T-helper 2 cell treated with Interferon-gamma antibody and Interleukin-4, amounts not matched to agents 5 μg/mL and 100 μg/mL, for 36 hours (primary cell): ENCODE data around the gene CCDC106.
A peak's percentile ranks its signal among the peaks of the same experiment; 100 is the strongest.

ENCODE experiments used
- DNase-seq: peaks from one replicate; pipeline ENCODE4 v3.0.0; 2021; ENCODE audit warnings: low spot score
- H3K27ac Mint-ChIP-seq: one replicate; pipeline ENCODE4 v1.8.0; 2021; ENCODE audit warnings: mild to moderate bottlenecking, mixed read lengths
- H3K27me3 Mint-ChIP-seq: one replicate; pipeline ENCODE4 v1.8.0; 2021; ENCODE audit warnings: low read depth, mixed read lengths
- H3K36me3 Mint-ChIP-seq: one replicate; pipeline ENCODE4 v1.8.0; 2021; ENCODE audit warnings: low read depth, mixed read lengths
- H3K4me1 Mint-ChIP-seq: one replicate; pipeline ENCODE4 v1.8.0; 2021; ENCODE audit warnings: low read depth, mixed read lengths
- H3K4me3 Mint-ChIP-seq: one replicate; pipeline ENCODE4 v1.8.0; 2022; ENCODE audit warnings: mild to moderate bottlenecking, moderate library complexity, mixed read lengths
- H3K9me3 Mint-ChIP-seq: one replicate; pipeline ENCODE4 v1.8.0; 2021; ENCODE audit warnings: mixed read lengths

Gene CCDC106

DNA sequence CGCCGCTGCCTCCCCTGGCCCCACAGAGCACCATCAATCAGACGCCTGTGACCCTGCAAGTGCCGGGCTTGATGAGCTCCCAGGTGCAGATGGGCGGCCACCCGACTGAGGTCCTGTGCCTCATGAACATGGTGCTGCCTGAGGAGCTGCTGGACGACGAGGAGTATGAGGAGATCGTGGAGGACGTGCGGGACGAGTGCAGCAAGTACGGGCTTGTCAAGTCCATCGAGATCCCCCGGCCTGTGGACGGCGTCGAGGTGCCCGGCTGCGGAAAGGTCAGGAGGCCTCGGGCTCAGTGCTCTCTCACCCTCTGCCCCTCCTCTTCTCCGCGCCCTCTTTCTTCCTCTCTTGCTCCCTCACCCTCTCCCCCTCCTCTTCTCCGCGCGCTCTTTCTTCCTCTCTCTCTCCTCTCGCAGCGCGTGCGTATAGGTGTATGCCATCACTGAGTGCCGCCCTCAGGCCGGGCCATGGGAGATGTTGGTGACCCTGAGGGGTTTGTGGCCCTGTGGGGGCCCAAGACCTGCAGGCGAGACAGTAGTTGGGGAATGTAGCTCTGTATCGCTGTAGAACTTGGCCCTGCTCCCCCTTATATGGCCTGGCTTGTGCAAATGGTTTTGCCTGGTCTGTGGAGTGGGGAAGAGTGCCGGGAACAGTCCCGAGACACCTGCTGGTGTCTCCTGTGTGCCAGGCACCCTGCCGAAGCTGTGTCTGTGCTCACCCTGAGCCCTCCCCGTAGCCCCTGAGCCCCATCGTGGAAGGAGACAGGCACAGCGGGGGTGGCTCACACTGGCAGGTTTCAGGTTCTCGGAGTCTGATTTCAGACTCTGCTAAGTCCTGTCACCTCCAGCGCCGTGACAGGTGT is 21.6 kb downstream of the CCDC106 start:
- H3K36me3 Mint-ChIP-seq, result peaks cover 61% of the 10 kb centered on the region
- no peaks in the 10 kb centered on the region for H3K27me3 Mint-ChIP-seq
- H3K4me1 Mint-ChIP-seq, result peaks cover 5% of the 10 kb centered on the region
- no peak overlapping the region for H3K27ac Mint-ChIP-seq
- no peaks in the 10 kb centered on the region for H3K9me3 Mint-ChIP-seq
- no peak overlapping the region for H3K4me3 Mint-ChIP-seq
- no peak for DNase-seq

DNA sequence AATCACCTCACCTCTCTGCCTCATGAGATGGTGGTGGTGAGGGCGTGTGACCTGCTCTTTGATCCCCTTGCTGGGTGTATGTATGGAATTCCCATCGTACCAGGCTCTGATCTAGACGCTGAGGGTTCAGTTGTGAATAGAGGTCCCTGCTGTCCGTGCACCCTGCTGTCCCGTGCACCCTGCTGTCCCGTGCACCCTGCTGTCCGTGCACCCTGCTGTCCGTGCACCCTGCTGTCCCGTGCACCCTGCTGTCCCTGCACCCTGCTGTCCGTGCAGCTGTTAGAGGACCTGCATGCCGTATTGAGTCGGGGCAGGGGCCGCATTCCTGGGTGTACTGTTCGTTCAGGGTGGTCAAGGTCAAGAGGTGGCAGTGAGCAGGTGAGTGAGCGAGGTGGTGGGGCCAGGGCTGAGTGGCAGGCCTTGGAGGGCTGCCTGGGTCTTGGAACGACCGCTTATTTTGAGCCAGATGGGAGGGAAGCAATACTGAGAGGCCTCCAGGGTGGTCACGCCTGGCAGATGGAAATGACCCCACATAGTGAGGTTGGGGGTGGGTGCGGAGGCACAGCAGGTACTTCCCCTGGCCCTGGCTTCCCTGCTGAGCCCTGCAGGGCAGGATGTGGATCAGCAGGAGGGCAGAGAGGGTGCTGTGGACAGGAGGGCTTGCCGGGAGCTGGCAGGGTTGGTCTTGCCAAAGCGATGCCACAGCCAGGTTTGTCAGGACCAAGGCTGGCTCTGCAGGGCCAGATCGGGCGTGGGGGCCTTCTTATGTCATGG is 22.5 kb downstream of the CCDC106 start:
- Mint-ChIP-seq H3K4me3 (no peak overlapping the region), H3K9me3 (no peaks in the 10 kb centered on the region), H3K27me3 (no peaks in the 10 kb centered on the region), H3K4me1 (peaks cover 5% of the 10 kb centered on the region), H3K27ac (no peak overlapping the region), H3K36me3 (peaks cover 60% of the 10 kb centered on the region)
- no peak for DNase-seq

DNA sequence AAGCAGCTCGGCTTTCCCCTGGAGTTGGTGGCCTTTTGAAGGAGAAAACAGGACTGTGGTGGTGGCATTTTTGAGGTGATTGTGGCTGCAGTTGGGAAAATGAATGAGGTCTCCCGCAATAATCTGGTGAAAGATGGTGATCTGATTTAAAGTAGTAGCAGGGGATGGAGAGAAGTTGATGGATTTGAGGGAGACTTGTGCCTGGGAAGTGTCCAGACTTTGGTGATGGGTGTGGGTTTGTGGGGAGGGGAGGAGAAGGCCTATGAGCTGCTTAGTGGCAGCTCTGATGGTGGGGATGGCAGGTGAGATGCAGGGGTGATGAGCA is 23.0 kb downstream of the CCDC106 start:
- no peak overlapping the region for H3K4me3 Mint-ChIP-seq
- H3K36me3 Mint-ChIP-seq, result peaks cover 59% of the 10 kb centered on the region
- no peak for DNase-seq
- H3K4me1 Mint-ChIP-seq, result peaks cover 6% of the 10 kb centered on the region
- no peaks in the 10 kb centered on the region for H3K9me3 Mint-ChIP-seq
- no peaks in the 10 kb centered on the region for H3K27me3 Mint-ChIP-seq
- peak overlapping the region; percentile 9 for H3K27ac Mint-ChIP-seq

DNA sequence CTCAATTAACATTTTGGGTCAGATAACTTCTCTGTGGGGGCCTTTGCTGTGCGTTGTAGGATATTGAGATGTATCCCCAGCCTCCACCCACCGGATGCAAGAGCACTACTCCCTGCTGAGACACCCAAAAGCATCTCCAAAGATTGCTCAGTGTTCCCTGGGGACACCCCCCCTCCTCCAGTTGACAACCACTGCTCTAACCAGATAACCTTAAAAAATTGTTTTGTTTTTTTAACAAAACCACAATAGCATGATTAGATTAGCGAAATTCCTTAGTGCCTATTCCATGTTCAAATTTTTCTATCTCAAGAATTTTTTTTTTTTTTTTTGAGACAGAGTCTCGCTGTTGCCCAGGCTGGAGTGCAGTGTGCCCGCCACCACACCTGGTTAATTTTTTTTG is 24.4 kb downstream of the CCDC106 start:
- no peaks in the 10 kb centered on the region for H3K9me3 Mint-ChIP-seq
- H3K4me1 Mint-ChIP-seq, result peaks cover 15% of the 10 kb centered on the region
- H3K27ac Mint-ChIP-seq, result no peak overlapping the region
- H3K27me3 Mint-ChIP-seq, result no peaks in the 10 kb centered on the region
- peaks cover 50% of the 10 kb centered on the region for H3K36me3 Mint-ChIP-seq
- no peak overlapping the region for H3K4me3 Mint-ChIP-seq
- DNase-seq, result no peak

DNA sequence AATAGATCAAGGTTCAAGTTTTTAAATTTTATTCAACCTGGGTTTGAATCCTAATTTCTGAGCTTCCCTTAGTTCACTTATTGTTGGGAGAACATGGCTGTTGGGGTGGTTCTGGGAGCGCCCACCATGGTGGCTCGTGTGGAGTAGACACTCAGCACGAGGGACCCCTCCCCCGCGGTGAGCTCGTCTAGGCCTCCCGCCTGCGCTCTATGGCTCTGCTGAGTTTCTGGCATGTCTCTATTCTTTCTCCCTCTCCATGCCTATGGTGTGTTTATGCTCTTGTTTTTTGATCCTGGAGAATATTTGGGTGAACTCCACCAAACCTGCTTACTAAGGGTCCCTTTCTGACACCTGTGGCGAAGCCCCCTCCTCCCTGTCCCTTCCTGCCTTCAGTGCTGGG is 25.5 kb downstream of the CCDC106 start:
- peaks cover 20% of the 10 kb centered on the region for H3K4me1 Mint-ChIP-seq
- H3K27me3 Mint-ChIP-seq, result no peaks in the 10 kb centered on the region
- no peaks in the 10 kb centered on the region for H3K9me3 Mint-ChIP-seq
- H3K27ac Mint-ChIP-seq, result peak overlapping the region; percentile 69
- H3K4me3 Mint-ChIP-seq, result no peak overlapping the region
- peaks cover 49% of the 10 kb centered on the region for H3K36me3 Mint-ChIP-seq
- no peak for DNase-seq

DNA sequence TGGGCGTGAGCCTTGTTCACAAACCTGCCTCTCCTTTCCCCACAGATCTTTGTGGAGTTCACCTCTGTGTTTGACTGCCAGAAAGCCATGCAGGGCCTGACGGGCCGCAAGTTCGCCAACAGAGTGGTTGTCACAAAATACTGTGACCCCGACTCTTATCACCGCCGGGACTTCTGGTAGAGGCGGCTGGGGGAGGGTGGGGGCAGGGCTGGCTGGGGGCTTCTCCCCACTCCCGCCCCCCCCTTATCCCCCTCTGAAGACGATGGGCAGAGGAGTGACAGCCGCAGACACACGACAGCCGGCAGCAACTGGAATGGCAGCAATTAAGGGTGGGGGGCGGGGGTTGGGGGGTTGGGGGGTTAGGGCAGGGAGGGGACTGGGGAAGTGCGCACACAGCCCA is 25.9 kb downstream of the CCDC106 start:
- DNase-seq, result no peak
- Mint-ChIP-seq H3K4me3 (no peak overlapping the region), H3K27ac (peak overlapping the region; percentile 71), H3K9me3 (no peaks in the 10 kb centered on the region), H3K4me1 (peaks cover 21% of the 10 kb centered on the region), H3K27me3 (no peaks in the 10 kb centered on the region), H3K36me3 (peaks cover 49% of the 10 kb centered on the region)

DNA sequence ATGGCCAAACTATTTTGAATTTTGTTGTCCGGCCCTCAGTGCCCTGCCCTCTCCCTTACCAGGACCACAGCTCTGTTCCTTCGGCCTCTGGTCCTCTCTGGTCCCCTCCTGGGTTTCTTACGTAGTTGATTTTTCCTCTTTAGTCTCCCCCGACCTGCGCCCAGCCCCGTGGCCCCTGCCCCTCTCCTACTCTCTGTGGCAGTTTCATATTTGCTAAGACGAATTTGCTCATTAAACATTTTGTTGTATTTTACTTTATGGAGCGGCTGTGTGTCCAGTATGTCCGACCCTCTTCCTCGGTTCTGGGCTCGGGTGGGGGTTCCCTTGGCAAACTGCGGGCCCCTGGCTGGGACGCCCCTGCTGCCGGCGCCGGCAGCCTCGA is 26.4 kb downstream of the CCDC106 start:
- Mint-ChIP-seq H3K4me3 (peak overlapping the region; percentile 27), H3K4me1 (peaks cover 22% of the 10 kb centered on the region), H3K36me3 (peaks cover 50% of the 10 kb centered on the region), H3K27me3 (no peaks in the 10 kb centered on the region), H3K9me3 (no peaks in the 10 kb centered on the region), H3K27ac (peak overlapping the region; percentile 71)
- DNase-seq, result no peak

DNA sequence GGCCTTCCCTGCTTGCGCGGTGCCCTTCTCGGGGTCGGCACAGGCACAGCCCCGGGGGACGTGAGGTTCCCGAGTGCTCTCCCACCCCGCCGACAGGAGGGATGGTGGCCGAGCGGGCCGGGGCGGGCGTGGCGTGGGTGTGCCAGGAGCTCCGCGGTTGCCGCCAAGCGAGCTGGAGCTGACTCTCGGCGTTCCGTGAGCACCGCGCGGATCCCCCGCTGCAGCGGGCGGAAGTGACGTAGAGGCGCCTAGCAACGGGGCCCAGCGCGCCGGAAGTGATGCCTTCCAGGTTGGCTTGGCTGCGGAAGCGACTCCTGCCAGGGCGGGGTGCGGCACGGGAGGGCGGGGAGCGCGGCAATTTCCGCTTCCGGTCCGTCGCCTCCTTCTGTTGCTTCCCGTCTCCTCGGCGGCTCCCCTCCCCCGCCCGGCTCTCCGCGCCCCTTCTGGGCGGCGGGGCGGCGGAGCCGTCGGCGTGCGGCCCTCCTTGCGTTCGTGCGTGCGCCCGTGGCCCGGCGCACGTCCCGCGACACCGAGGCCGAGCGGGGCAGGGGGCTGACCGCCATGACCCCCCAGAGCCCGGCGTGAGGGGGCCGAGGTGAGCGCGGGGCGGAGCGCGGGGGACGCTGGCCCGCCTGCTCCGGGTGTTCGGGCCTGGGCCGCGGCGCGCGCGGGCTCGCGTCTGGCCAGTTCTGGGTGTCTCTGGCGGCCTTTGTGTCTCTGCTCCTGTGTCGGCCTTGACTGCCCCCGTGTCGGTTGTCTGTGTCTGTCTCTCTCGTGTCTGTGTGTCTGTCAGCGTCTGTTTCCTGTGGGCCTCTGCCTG is 27.0 kb downstream of the CCDC106 start, which contains the start of gene EPN1:
EPN1 (plus strand) TSS at position 386 of the 820 bp plus-strand sequence. CDS start 3,402 bp downstream, outside the sequence.
- peaks cover 28% of the 10 kb centered on the region for H3K4me1 Mint-ChIP-seq

DNA sequence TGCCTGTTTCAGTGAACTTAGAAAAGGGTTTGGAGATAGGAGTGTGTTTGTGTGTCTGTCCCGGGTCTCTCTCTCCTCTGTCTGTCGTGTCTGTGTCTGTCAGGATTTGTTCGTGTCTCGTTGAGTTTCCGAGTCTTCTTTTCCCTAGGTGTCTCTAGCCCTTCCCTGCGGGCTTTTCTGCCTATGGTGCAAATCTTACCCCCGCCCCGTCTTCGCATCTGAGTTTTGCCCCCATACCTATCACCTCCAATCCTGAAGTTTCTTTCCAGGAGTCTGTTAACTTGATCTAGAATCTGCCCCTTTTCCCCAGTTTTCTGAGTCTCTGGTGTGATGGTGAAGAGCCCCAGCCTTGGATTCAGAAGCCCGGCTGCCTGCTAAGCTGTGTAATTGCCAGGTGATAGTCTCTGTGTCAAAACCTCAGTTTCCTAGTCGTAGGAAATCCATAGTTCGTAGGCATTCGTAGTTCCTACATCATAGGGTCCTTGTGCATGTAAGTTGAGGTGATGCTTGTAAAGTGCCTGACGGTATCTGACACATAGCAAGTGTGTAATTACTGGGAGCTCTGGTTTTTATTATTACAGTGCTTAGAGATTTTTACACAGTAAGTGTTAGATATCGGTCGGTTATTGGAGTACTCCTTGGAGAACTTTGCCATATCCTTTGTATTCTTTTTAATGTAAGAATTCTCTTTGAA is 27.8 kb downstream of the CCDC106 start:
- DNase-seq, result no peak
- peak overlapping the region; percentile 97 for H3K4me3 Mint-ChIP-seq
- H3K27me3 Mint-ChIP-seq, result no peaks in the 10 kb centered on the region
- H3K9me3 Mint-ChIP-seq, result no peaks in the 10 kb centered on the region
- H3K4me1 Mint-ChIP-seq, result peaks cover 28% of the 10 kb centered on the region
- peak overlapping the region; percentile 93 for H3K27ac Mint-ChIP-seq
- H3K36me3 Mint-ChIP-seq, result peaks cover 46% of the 10 kb centered on the region

More for the DNA sequence above, 27.0 kb downstream of the CCDC106 start, which contains the start of gene EPN1:
- peak; percentile 96 for DNase-seq
- Mint-ChIP-seq H3K36me3 (peaks cover 49% of the 10 kb centered on the region), H3K27ac (peak within 1 kb of the TSS; percentile 93), H3K9me3 (no peaks in the 10 kb centered on the region), H3K4me3 (peak within 1 kb of the TSS; percentile 97), H3K27me3 (no peaks in the 10 kb centered on the region)

DNA sequence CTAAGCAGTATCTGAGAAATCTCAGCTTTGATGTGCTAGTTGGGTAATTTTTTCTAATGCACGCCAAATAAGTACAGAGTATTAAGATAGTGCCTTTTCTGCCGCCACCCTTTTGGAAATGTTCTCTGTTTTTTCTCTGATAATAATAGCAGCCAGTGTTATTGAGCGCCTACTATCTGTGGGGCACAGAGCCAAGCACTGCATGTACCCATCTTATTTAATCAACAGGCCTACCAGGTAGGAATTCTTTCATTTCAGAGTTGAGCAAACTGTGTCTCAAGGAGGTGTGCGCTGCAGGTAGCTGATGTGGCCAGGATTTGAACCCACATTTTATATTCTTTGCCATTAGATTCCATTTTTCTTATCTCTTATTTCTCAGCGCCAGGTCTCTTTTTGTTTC is 28.4 kb downstream of the CCDC106 start:
- H3K36me3 Mint-ChIP-seq, result peaks cover 40% of the 10 kb centered on the region
- H3K4me1 Mint-ChIP-seq, result peaks cover 28% of the 10 kb centered on the region
- peak overlapping the region; percentile 97 for H3K4me3 Mint-ChIP-seq
- DNase-seq, result no peak
- no peaks in the 10 kb centered on the region for H3K27me3 Mint-ChIP-seq
- peak overlapping the region; percentile 60 for H3K27ac Mint-ChIP-seq
- H3K9me3 Mint-ChIP-seq, result no peaks in the 10 kb centered on the region

DNA sequence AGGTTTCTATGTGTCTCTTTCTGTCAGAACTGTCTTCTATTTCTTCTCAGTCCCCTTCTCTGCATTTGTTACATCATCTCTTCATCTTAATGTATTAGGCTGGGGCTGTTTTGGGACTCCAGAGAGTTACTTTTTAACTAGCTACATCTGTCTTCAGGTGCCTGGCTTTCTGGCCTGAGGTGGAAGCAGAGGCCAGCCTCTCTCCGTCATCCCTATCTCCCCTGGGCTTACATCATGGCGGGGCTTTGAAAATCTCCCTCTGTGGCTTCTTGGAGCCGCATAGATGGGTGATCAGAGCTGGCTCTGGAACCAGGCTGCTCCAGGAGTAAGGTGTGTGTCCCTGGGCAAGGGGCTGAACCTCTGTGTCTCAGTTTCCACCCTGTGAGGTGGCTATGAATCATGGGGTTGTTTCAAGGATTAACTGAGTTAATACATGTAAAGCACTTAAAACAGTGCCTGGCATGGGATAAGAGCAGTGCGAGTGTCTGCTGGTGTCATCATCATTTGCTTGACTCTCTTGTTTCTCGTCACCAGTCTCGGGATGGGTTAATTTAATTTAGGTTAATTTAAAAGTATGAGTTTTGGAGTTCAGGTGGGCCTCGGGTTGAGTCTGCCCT is 29.0 kb downstream of the CCDC106 start:
- peaks cover 28% of the 10 kb centered on the region for H3K4me1 Mint-ChIP-seq
- peak overlapping the region; percentile 60 for H3K27ac Mint-ChIP-seq
- no peak for DNase-seq
- no peaks in the 10 kb centered on the region for H3K9me3 Mint-ChIP-seq
- no peaks in the 10 kb centered on the region for H3K27me3 Mint-ChIP-seq
- H3K4me3 Mint-ChIP-seq, result peak overlapping the region; percentile 97
- H3K36me3 Mint-ChIP-seq, result peaks cover 38% of the 10 kb centered on the region

DNA sequence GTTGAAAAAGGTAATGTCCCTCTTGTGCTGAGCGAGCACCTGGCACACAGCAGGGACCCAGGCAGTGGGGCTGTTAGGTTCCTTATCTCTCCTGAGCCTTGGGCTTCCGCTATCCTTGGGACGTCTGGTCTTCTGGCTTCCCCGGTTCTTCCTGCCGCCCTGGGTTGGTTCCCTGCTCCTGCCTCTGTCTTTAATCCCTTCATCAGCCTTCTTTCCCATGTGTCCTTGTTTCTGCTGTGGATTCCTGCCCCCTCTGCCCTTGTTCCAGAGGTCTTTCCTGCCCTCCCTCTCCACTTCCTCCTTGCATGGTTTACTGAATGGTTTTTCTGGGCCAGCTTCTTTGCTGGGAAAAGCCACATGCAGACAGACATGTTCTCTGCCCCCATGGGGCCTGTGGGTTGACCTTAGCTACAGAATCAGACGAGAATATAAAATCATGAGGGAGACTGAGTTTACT is 29.6 kb downstream of the CCDC106 start:
- DNase-seq, result no peak
- H3K4me1 Mint-ChIP-seq, result peaks cover 28% of the 10 kb centered on the region
- H3K27me3 Mint-ChIP-seq, result no peaks in the 10 kb centered on the region
- no peaks in the 10 kb centered on the region for H3K9me3 Mint-ChIP-seq
- peak overlapping the region; percentile 2 for H3K27ac Mint-ChIP-seq
- H3K36me3 Mint-ChIP-seq, result peaks cover 34% of the 10 kb centered on the region
- H3K4me3 Mint-ChIP-seq, result peak overlapping the region; percentile 30
